GM18505 (cell line): ENCODE data around the gene SNAPC1.

Experiments
- ATAC-seq: cut with Tn5 transposase; IDR thresholded peaks from one replicate; pipeline ENCODE4 v1.9.1; 2021; ENCODE audit not compliant: unreplicated experiment
- POLR2A ChIP-seq: IDR thresholded peaks from 4 replicates; pipeline ENCODE4 v1.6.1; 2011; ENCODE audit warnings: borderline replicate concordance; ENCODE audit not compliant: insufficient read depth, insufficient read length; ENCODE audit errors: extremely low read depth

The SNAPC1 gene

DNA sequence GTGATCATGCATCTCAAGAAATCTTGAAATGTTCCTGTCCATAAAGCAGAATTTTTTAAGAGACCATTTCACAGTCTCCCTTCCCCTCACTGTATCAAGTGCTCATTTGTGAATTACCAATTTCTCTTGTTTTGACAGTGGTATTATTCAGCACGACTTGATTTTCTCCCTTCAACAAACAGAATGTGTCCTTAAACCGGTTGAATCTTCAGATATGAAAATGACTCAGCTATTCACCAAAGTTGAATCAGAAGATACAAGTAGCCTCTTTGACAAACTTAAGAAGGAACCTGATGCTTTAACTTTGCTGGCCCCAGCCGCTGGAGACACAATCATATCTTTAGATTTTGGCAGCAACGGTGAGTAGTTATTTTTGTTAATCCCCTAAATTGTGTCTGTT lies 25.5 kb upstream of the SNAPC1 start:
- no peak for TF ChIP-seq POLR2A
- ATAC-seq, result no peak

DNA sequence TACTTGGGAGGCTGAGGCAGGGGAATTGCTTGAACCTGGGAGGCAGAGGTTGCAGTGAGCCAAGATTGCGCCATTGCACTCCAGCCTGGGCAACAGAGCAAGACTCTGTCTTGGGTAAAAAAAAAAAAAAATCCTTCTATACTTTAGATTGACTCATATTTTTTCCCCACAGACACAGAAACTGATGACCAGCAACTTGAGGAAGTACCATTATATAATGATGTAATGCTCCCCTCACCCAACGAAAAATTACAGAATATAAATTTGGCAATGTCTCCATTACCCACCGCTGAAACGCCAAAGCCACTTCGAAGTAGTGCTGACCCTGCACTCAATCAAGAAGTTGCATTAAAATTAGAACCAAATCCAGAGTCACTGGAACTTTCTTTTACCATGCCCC lies 24.3 kb upstream of the SNAPC1 start:
- no peak for ATAC-seq
- no peak for TF ChIP-seq POLR2A

DNA sequence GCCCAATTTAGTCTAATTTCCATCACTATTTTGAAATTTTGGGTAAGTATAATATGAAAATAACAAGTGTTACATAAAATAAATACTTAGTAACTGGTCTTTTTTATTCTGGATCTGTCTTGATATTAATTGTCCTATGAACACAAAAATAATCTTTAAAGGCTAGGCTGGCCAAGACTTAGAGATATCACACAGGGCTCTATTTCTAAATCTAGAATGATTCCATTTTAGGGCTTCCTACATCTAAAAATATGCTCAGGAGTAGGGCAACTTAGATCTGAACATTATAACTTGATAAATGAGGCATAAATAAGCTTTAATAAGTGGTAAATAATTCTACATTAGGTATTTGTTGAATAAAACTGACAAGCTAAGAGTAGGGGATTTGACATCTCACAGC lies 23.1 kb upstream of the SNAPC1 start:
- no peak for TF ChIP-seq POLR2A
- no peak for ATAC-seq

DNA sequence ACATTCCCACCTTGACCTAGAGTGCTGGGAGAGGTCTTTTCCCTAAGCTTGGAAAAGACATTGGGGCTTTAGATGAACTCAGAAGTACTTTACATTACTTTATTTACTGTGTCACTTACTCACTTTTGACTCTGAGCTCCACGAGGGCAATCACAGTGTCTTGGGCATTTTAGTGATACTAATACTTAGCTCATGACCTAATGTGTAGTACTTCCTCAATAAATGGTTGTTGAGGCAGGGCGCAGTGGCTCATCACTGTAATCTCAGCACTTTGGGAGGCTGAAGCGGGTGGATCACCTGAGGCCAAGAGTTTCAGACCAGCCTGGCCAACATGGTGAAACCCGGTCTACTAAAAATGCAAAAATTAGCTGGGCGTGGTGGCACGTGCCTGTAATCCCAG lies 19.8 kb upstream of the SNAPC1 start:
- TF ChIP-seq POLR2A, result no peak

DNA sequence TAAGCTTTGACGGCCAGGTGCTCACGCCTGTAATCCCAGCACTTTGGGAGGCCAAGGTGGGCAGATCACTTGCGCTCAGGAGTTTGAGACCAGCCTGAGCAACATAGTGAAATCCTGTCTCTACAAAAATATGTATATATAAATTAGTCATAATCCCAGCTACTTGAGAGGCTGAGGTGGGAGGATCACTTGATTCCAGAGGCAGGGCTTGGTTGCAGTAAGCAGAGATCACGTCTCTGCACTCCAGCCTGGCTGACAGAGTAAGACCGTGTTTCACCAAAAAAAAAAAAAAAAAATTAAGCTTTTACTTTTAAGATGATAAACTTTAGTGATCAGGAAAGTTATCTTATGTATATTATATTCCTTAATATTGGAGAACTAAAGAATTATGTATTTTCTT lies 18.0 kb upstream of the SNAPC1 start:
- no peak for ATAC-seq
- TF ChIP-seq POLR2A, result no peak

More for the DNA sequence above, 19.8 kb upstream of the SNAPC1 start:
- ATAC-seq, result no peak

DNA sequence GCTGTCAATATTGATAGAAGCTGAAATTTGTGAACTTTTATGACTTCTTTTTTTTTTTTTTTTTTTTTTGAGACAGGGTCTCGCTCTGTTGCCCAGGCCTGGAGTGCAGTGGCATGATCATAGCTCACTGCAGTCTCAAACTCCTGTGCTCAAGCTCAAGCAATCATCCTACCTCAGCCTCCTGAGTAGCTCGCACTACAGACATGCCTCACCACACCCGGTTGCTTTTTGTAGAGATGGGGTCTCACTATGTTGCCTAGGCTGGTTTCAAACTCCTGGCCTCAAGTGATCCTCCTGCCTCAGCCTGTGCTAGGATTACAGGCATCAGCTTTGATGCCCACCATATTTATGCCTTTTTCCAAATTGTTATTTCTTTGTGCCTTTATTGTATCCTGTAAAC lies 15.9 kb upstream of the SNAPC1 start:
- ATAC-seq, result peak; percentile 34

DNA sequence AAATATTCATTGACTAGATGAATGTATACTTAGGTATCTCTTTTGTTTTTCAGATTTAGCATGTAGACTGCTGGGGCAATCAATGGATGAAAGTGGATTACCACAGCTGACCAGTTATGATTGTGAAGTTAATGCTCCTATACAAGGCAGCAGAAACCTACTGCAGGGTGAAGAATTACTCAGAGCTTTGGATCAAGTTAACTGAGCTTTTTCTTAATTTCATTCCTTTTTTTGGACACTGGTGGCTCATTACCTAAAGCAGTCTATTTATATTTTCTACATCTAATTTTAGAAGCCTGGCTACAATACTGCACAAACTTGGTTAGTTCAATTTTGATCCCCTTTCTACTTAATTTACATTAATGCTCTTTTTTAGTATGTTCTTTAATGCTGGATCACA lies 15.3 kb upstream of the SNAPC1 start:
- no peak for ATAC-seq
- no peak for TF ChIP-seq POLR2A

DNA sequence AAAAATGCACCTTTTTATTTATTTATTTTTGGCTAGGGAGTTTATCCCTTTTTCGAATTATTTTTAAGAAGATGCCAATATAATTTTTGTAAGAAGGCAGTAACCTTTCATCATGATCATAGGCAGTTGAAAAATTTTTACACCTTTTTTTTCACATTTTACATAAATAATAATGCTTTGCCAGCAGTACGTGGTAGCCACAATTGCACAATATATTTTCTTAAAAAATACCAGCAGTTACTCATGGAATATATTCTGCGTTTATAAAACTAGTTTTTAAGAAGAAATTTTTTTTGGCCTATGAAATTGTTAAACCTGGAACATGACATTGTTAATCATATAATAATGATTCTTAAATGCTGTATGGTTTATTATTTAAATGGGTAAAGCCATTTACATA lies 14.9 kb upstream of the SNAPC1 start:
- no peak for TF ChIP-seq POLR2A
- no peak for ATAC-seq

DNA sequence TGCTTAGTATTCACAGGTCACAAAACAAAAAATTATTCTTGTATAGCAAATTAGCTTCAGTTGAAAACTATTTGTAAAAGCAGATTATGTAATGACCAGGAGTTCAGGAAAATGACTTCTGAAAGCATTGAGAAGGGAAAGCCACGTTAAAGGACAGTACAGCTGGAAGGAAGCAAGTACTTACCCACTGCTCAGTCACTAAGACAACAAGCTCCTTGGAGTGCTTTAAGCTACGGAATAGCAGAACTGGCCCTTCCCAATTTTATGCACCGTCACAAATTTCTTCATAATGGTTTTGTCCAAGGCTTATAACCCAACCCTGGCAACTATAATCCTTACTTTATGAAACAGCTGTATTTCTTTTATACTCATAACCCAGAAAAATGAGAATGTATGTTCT lies 13.0 kb upstream of the SNAPC1 start:
- TF ChIP-seq POLR2A, result no peak
- no peak for ATAC-seq

DNA sequence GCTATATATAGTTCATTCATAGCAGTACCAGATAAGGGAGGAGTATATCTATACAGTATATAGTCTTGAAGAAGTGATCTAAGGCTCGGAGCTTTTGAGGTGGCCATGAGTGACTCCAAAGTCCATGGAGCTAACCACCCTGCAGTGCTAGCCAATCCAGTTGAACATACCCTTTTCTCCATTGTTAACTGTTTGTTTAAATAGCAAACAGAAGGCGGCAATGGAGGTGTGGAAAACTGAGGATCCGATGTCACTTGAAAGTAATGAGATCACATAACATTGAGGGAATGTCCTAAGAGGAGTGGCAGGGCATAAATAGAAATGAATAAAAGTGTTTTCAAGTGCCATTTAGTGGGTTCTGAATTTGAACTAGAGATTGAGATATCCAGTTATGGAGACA lies 12.4 kb upstream of the SNAPC1 start:
- no peak for TF ChIP-seq POLR2A
- ATAC-seq, result no peak

DNA sequence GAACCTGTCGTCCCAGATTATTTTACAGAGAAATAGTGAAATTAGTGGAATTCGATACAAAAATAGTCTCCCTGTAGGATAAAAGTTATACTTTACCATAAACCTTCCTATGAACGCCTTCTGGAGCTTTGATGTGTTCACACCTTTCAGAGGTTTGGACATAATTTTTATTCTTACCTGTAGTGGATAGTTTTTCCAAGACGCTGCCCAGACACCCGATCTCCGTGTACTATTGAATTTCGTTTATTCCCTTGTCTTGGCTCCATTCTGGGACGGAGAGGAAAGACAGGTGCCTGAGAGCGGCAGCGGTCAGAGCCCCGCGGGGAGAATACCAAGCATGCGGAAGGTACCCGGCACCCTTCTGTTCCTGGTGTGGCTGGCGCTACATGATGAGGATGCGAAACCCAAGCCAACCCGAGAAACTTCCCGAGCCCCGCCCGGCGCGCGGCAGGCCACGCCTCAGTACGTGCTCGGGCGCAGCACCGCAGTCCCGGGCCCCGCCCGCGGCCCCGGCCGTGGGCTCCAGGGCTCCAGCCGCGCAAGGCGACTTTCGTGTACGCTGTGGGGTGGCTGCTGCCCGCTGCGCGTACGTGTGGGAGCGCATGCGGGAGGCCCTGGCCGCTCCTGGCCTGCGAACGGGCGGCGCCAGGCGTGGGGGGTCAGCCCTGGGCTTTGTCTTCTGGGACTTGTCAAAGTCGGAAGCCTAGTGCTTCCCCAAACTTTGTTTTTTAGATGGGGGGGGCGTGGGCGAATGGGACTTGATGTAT lies 11.3 kb upstream of the SNAPC1 start:
- ATAC-seq, result peak; percentile 89
- peak; percentile 85 for TF ChIP-seq POLR2A

DNA sequence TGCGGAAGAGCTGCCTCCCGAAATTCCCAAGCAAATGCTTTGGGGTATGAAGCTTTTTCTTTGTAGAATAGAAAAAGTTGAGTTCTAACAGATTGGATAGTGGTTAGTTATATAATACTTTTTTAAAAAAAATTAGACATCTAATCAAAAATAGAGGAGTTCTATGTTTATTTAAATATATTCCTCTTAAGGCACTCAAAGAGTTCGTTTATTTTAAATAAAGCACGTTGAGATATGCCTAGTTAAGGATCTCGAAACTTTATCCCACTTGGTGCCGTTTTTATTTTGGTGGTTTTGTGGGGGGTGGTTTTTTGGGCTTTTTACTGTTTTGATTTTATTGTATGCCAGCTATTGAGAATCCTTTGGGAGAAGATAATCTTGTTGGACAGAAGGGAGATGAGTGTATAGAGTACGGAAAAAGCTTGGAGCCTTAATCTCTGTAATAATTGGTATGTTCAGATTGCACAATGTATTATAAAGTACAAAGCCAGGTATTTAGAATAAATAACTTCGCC lies 10.7 kb upstream of the SNAPC1 start:
- ATAC-seq, result no peak
- TF ChIP-seq POLR2A, result no peak

DNA sequence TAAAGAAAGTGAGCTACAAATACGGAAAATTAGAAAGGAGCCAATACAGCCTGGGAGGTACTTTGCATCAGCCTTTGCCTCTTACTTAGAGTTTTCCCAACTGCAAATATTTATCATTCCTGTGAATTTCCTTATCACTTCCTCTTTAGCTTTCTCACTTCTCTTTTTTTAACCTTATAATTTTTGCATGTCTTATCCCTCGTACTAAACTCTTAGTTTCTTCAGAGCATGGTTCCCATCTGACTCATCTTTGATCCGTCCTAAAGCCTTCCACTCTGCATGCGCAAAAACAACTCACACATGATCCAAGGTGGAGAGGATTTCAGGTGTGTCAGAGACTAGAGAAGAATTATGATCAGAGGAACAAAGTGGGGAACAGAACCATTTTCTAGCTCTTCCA lies 9.6 kb upstream of the SNAPC1 start:
- peak; percentile 46 for ATAC-seq
- no peak for TF ChIP-seq POLR2A

DNA sequence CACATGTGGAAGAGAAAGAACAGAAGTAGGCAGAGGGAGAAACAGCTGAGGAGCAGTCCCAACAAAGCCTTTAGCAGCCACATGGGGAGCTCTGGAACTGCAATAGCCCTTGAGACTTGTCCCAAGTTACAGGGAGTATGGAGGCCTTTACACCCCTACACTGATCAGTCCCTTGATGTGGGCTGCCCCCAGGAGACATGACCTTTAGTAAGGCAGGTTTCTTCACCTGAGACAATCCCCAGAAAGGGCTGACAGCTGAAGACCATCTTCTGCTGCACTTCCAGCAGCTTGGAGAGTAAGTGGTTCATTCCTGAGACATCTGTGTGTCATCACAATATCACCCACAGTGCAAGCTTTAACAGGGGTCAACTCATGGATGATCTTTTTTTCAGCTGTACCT lies 8.6 kb upstream of the SNAPC1 start:
- no peak for ATAC-seq

More for the DNA sequence above, 8.6 kb upstream of the SNAPC1 start:
- TF ChIP-seq POLR2A, result no peak
